ENCODE measurements around the gene LETM1.
A peak's percentile ranks its signal among the peaks of the same experiment; 100 is the strongest.

Gene LETM1

GRCh38 chr4:1895971-1896657 lies 40.2 kb upstream of the LETM1 start:
- H3K27ac ChIP-seq = peak overlapping the region; percentile 44
- CTCF ChIA-PET = no interaction called here
- no peak for DNase-seq (ENCODE audit: low spot score)
- no peak for TF ChIP-seq CTCF (conservative IDR thresholded peaks at IDR 0.05; ENCODE audit: low read depth)
- POLR2A ChIA-PET (ENCODE audit: low non-redundant PET) = no interaction called here

- TF ChIP-seq CTCF (conservative IDR thresholded peaks at IDR 0.05; ENCODE audit: low read depth) = no peak
- POLR2A ChIA-PET (ENCODE audit: low non-redundant PET) = no interaction called here
- H3K27ac ChIP-seq = peak overlapping the region; percentile 0; the same call in 1 of the 2 replicates
- CTCF ChIA-PET = no interaction called here
- no peak for DNase-seq (ENCODE audit: low spot score)
These were observed 35.1 kb upstream of the LETM1 start for GRCh38 chr4:1890979-1891570.

- CTCF ChIA-PET = interaction anchor here (0.5 to 1.4 kb wide), 3 partner anchors 10 to 13 kb away, joined by 3 to 5 read pairs (median 4); no protein-coding TSS in a partner anchor
- TF ChIP-seq CTCF (conservative IDR thresholded peaks at IDR 0.05; ENCODE audit: low read depth) = no peak
These were observed 31.1 kb upstream of the LETM1 start for GRCh38 chr4:1887052-1887451.

DNA sequence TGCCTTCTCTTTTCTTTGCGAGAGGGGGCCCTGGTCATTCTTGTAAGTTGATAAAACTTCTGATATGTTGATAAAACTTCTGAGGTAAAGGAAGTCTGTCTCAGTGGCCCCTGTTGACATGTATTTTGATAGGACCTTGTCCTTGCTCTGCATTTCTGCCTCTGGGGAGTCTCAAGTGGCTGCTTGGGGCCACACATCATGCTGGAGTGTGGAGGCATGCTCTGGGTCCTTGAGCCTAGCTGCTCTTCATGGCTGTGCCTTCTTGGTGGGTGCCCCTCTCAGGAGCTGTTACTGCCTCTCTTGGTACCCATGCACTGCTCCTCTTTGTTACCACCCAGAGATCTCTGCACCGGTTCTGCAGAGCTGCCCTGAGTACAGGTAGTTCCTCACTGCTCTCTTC lies 29.5 kb upstream of the LETM1 start:
- no peak for TF ChIP-seq CTCF (conservative IDR thresholded peaks at IDR 0.05; ENCODE audit: low read depth)
- POLR2A ChIA-PET (ENCODE audit: low non-redundant PET) = no interaction called here
- no peak for DNase-seq (ENCODE audit: low spot score)
- peak overlapping the region; percentile 40; the same call in 1 of the 2 replicates for H3K27ac ChIP-seq
- CTCF ChIA-PET = no interaction called here

More at GRCh38 chr4:1887052-1887451, 31.1 kb upstream of the LETM1 start:
- no peak for DNase-seq (ENCODE audit: low spot score)
- POLR2A ChIA-PET (ENCODE audit: low non-redundant PET) = no interaction called here
- no peak overlapping the region for H3K27ac ChIP-seq

GRCh38 chr4:1883583-1883982 lies 27.6 kb upstream of the LETM1 start:
- no peak overlapping the region for H3K27ac ChIP-seq
- no peak for TF ChIP-seq CTCF (conservative IDR thresholded peaks at IDR 0.05; ENCODE audit: low read depth)
- DNase-seq (ENCODE audit: low spot score) = no peak
- POLR2A ChIA-PET (ENCODE audit: low non-redundant PET) = no interaction called here
- CTCF ChIA-PET = no interaction called here

GRCh38 chr4:1882850-1883271 lies 26.9 kb upstream of the LETM1 start:
- no peak for TF ChIP-seq CTCF (conservative IDR thresholded peaks at IDR 0.05; ENCODE audit: low read depth)
- POLR2A ChIA-PET (ENCODE audit: low non-redundant PET) = no interaction called here
- CTCF ChIA-PET = no interaction called here
- DNase-seq (ENCODE audit: low spot score) = no peak
- H3K27ac ChIP-seq = no peak overlapping the region

All from RWPE1 (cell line).